ENCODE data around the gene PLRG1.

- TF ChIP-seq CTCF (optimal IDR thresholded peaks at IDR 0.05 in 1 of 3, IDR thresholded peaks at IDR 0.05 in 1 of 3, conservative IDR thresholded peaks at IDR 0.05 in 1 of 3; ENCODE audit: extremely low read depth in 1 of 3, insufficient read depth in 2 of 3, low read length in 3 of 3) (no peak), EZH2 (IDR thresholded peaks at IDR 0.05; ENCODE audit: low read length) (no peak)
Observed at GRCh38 chr4:154529728-154530519, 20.3 kb downstream of the PLRG1 start.
